HG02973 (cell line): ENCODE results near the gene TBL3.

Source experiments
- ATAC-seq: cut with Tn5 transposase; IDR thresholded peaks from one replicate; pipeline ENCODE4 v1.9.1; 2021; ENCODE audit warnings: moderate library complexity; ENCODE audit not compliant: unreplicated experiment

TBL3 gene

DNA sequence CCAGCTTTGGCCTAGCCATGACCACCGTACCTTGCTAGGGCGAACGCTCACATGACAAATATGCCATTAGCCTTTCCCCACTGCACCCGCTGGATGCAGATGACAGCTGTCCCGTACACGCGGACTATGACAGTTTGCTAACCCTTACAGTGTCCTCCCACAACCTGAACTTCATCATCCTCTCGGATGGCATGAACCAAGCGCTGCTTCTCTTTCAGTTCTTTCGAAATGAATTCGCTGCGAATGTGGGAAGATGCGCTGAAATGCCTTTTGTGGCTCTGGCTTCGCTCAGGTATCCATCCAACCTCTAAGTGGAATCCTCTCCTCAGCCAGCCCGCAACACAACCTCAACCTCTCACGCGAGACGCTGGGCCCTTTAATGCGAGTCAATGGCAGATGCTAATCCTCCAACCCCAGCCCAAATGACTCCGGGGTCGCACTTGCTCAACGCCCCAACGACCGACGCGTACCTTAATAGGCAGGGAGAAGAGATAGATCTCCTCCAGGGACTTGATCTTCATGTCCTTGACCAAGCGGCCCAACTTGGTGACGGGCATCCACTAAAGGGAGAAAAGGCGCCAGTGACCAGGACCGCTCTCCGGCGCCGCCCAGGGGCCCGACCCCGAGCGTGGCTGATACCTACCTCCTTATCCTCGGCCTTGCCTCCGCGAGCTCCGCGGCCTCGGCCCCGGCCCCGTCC lies 7.9 kb upstream of the TBL3 start:
- ATAC-seq = peak; percentile 1

DNA sequence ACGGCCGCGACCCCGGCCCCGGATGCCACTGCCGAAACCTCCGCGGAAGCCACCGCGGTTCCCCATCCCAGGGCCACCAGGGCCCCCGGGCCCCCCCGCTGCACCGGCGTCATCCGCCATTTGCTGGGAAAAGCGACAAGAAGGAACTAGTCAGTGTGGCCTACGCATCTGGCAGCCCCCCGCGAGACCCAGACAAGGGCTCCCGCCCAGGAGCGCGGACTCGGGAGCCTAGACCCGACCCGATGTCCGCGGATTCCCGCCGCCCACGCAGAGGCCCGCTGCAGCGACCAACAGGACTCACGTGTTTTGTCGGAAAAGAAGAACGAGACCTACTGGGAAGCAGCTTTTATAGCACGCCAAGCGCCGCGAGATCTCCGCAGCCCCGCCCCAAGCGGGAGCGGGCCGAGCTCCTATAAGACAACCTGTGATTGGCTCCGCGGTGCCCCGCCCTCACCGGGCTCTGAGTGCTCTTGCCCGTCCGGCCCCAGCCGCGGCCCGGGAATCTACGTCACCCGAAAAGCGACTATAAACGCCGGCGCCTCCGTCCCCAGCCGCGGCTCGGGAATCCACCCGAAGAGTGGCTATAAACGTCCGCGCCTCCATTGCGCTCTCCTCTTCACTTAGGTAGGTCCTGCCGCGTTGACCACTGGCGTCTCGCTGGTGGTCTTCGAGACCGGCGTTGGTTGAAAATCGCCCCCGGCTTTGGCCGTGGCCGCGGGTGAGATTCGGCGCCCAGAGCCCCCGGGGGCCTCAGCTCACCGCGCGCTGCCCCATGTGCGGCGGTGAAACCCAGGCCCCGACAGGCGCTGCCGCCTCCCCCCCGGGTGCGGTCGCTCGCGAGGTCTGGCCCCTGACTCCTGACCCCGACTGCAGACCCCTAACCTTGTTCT lies 7.1 kb upstream of the TBL3 start, which contains the start of gene RPS2:
TSS of gene RPS2 (minus strand) at position 321 of the 890 bp plus-strand sequence. CDS start at position 120, 201 bp downstream.
- ATAC-seq = peak; percentile 73

DNA sequence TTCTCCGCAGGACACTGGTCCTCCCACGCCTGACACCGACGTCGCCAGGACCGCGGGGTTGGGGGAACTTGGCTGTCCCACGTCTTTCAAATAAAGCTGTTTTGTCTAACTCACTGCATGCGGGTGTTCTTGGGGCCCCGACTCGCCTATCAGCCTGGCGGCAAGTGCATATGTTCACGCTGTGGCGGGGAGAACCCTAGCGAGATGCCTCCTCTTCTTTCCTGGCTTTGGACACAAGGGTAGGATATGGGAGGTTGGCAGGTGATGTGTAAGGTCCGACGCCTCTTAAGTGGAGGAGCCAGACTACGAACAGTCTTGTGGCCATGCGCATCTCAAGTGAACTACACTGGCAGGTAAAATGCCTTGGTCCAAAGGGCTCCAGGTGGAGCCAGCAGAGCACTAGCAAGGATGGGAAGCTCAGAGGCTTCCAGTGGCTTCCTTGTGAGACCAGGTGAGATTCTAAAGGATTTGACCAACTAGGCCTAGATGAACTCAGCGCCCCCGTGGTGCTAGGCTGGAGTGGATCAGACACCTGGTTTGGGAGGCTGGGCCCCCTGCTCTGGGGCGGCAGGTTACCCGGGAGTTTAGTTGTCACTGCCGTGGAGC lies 6.4 kb upstream of the TBL3 start:
- ATAC-seq = no peak

DNA sequence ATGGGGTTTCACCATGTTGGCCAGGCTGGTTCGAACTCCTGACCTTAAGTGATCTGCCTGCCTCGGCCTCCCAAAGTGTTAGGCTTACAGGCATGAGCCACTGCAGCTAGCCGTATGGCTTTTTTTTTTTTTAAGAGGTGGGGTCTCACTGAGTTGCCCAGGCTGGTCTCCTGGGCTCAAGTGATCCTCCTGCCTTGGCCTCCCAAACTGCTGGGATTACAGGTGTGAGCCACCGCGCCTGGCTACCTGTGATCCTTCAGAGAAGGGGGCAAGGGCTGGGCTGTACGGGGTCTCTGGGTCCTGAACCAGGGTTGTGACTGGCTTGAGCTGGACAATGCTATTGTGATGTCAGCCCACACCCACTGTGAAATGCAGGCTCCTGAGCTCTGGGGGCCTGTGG lies 5.4 kb upstream of the TBL3 start, which contains the start of gene RNF151:
TSS of gene RNF151 (plus strand) at position 397 of the 400 bp plus-strand sequence. CDS start 26 bp downstream, outside the sequence.
- ATAC-seq = no peak

DNA sequence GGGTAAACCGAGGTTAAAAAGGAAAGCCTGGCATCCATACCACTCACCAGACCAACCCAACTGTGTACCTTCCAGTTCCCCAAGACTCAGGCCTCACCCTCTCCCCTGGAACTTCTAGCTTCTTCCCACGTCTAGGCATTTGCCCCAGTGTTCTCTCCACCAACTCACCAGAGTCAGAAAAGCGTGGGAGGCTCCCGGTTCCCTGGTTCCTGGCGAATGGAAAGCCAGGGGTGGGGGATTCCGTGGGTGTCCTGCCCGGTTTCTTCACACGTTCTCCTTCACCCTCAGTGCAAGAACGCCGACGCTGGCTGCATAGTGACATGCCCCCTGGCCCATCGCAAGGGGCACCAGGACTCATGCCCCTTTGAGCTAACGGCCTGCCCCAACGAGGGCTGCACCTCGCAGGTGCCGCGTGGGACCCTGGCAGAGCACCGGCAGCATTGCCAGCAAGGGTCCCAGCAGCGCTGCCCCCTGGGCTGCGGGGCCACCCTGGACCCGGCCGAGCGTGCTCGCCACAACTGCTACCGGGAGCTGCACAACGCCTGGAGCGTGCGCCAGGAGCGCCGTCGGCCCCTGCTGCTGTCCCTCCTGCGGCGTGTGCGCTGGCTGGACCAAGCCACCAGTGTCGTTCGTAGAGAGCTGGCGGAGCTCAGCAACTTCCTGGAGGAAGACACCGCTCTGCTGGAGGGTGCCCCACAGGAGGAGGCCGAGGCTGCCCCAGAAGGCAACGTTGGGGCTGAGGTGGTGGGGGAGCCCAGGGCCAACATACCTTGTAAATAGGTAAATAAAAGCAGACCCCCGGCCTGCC lies 3.5 kb upstream of the TBL3 start:
- no peak for ATAC-seq

DNA sequence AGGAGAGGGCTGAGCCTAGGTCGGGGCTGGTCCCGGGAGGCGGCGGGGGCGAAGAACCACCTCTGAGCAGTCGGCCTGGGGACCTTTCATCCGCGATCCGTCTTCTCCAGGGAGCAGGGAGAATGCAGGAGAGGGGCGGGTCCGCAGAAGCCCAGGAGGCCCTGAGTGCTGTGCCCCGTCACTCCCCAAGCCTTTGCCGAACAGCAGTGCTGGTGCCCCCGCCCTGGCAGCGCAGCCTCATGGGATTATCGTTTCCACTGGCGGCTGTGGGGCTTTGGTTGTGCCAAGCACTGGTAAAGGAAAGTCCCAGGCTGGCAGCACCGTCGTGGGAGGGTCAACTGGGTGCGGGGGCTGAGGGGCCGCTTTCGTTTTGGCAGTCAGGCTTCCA lies 631 bp downstream of the TBL3 start:
- no peak for ATAC-seq

DNA sequence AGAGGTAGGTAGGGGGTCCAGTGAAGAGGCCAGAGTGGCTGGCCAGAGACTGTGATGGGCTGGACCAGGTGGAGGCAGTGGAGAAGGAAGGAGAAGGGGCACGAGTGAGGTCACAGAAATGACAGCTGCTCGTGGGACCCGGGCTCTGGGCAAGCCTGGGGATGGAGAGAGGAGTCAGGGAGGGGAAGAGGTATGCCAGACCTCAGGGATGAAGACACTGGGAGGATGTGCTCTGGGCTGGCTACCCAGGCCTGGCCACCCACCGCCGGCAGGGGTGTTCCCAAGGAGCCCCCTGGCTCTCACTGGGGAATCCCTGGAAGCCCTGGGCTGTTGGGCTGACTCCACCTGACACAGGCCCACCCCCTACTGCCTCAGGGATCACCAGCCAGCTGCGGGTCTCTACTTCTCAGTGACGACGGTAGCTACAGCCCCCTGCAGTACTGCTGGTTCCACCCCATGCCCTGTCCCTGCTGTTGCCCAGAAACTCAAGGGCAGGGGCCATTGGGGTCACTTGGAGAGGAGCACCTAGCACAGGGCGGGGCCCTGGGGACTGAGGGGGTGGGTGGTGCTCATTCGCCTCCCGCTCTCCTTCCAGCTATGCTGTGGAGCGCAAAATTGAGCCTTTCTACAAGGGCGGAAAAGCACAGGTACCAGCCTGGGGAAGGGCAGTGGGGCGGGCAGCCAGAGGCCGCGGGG lies 1.8 kb downstream of the TBL3 start:
- no peak for ATAC-seq

DNA sequence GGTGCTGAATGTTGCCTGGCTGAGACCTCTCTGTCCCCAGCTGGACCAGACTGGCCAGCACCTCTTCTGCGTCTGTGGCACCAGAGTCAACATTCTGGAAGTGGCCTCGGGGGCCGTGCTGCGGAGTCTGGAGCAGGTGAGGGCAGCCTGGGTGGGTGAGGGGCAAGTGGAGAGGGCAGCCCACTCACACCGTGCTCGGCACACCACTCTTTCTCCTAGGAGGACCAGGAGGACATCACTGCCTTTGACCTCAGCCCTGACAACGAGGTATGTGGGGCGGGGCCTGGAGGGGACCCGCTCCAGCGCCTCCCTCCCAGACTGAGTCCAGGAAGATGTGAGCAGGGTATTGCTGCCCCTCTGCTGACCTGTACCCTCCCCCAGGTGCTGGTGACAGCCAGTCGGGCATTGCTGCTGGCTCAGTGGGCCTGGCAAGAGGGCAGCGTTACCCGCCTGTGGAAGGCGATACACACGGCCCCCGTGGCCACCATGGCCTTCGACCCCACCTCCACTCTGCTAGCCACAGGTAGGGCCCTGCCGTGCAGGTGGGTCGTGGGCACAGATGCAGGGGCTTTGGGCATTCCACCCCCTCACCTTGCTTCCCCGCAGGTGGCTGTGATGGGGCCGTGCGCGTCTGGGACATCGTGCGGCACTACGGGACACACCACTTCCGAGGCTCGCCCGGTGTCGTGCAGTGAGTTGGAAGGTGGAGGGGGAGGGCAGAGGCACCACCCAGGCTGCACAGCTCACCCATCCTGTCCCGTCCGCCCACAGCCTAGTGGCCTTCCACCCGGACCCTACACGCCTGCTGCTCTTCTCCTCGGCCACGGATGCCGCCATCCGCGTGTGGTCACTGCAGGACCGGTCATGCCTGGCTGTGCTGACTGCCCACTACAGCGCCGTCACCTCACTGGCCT lies 2.6 kb downstream of the TBL3 start:
- ATAC-seq = no peak

DNA sequence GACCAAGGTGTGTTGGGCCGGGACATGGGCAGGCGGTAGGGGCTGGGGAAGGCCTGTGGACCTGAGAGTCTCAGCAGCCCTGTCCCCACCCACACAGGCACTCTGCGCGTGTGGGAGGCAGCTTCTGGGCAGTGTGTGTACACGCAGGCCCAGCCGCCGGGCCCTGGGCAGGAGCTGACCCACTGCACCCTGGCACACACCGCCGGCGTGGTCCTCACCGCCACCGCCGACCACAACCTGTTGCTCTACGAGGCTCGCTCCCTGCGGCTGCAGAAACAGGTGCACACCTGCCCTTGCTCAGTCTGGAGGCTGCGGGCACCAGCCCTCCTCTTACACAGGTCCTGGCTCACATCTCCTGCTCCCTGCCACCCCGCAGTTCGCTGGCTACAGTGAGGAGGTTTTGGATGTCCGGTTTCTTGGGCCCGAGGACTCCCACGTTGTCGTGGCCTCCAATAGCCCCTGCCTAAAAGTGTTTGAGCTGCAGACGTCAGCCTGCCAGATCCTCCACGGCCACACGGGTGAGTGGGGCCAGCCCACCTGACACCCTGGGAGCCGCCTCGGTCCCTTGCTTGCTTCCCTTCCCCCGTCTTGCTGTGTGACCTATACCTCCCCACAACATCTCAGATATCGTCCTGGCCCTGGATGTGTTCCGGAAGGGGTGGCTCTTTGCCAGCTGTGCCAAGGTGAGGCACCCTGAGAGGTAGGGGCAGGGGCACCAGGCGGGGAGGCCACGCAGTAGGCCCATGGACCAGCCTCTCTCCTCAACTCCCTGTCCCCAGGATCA lies 3.8 kb downstream of the TBL3 start:
- ATAC-seq = no peak

DNA sequence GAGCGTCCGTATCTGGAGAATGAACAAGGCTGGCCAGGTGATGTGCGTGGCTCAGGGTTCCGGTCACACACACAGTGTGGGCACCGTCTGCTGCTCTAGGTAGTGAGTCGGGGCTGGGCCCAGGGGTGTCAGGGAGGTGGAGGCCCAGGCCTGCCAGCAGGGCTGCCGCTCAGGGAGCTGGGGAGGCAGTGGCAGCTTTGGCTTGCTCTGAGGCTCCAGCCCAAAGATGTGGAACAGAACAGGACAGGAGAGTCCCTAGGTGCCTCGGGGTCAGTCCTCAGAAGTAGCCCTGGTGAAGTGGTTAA lies 4.3 kb downstream of the TBL3 start:
- ATAC-seq = no peak

DNA sequence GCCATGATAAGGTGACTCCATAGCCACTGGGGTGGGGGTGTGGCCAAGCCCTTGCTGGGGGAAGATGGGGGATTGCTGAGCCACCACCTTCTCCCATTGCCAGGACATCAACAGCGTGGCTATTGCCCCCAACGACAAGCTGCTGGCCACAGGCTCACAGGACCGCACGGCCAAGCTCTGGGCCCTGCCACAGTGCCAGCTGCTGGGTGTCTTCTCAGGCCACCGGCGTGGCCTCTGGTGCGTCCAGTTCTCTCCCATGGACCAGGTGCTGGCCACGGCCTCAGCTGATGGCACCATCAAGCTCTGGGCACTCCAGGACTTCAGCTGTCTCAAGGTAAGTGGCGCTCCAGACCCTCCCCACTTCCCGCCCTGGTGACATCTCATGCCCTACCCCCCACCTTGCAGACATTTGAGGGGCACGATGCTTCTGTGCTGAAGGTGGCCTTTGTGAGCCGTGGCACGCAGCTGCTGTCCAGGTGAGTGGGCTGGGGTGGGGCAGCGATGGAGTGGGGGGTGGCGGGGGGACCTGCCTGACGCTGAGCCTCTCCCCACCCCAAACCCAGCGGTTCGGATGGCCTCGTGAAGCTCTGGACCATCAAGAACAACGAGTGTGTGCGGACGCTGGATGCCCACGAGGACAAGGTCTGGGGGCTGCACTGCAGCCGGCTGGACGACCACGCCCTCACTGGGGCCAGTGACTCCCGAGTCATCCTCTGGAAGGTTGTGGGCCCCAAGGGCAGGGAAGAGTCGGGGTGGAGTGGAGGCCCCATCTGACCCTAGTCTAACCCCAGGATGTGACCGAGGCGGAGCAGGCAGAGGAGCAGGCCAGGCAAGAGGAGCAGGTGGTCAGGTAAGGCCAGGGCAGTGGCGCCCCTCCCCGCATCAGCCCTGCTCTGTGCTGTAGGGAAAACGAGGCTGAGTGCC lies 5.4 kb downstream of the TBL3 start:
- no peak for ATAC-seq

DNA sequence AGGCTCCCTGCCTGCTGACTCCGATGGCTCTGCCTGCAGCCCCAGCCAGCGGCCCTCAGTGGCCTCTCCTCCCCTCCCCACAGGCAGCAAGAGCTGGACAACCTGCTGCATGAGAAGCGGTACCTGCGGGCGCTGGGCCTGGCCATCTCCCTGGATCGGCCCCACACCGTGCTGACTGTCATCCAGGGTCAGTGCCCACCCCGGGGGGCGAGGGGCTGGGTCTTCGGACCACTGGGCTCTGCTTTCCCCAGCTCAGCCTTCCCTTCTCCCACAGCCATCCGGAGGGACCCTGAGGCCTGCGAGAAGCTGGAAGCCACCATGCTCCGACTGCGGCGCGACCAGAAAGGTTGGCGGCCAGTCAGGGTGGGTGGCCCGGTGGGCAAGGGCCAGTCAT lies 6.0 kb downstream of the TBL3 start:
- ATAC-seq = no peak

DNA sequence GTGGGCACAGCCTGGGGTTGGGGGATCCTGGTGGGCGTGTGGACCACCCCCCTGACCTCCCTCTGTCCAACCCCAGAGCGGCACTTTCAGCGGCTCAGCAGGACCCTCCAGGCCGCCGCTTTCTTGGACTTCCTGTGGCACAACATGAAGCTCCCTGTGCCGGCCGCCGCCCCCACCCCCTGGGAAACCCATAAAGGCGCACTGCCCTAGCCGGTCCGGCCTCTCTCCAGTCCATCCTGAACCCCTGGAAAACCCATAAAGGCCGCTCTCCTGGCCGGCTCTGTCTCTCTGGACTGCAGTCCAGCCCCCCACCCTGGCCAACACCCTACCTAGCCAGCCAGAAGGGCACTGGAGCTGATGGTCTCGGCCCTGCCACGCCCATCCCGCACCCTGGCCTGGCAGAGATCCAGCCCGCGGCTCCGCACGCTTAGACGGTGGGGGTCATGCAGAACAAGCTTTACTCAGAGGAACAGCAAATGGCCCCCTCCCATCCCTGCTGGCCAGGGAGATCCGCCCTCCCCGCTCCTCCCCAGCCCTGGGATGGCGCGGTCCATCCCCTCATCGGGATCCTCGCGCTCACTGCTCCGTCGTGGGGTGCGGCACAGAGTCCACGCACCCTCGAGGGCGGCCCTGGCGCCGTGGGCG lies 6.7 kb downstream of the TBL3 start:
- ATAC-seq = no peak

DNA sequence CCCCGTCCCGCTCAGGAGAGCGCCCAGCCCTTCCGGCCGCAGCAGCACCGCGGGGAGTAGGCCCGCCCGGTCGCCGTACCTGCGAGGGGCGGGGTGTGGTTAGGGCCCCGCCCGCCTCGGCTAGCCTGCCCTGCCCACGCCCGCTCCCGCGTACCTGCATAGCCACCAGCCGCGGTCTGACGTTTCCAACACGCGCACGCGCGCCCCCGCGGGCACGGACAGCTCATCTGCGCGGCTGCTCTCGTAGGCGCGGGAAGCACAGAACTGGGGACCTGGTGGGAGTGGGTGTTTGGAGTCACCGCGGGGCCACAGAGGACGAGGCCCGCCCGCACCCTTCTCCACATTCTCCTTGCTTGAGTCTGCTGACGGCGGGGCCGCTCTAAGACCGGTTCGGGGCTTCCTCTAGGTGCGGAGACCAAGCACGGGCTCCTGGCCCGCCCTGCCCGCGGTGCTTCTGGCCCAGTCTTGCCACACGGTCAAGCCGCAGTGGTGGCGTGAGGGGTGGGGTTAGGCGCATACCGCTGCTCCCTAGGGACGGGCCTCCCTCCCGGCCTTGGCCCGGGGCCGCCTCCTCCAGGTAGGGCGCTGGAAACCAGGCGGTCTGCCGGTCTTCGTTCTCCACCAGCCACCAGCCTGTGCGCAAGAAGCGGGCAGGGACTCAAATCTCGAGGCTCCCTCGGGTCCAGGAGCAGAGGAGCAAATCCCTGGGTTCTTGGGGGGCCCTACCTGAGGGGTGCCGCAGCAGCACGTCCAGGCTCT lies 7.6 kb downstream of the TBL3 start:
- no peak for ATAC-seq

DNA sequence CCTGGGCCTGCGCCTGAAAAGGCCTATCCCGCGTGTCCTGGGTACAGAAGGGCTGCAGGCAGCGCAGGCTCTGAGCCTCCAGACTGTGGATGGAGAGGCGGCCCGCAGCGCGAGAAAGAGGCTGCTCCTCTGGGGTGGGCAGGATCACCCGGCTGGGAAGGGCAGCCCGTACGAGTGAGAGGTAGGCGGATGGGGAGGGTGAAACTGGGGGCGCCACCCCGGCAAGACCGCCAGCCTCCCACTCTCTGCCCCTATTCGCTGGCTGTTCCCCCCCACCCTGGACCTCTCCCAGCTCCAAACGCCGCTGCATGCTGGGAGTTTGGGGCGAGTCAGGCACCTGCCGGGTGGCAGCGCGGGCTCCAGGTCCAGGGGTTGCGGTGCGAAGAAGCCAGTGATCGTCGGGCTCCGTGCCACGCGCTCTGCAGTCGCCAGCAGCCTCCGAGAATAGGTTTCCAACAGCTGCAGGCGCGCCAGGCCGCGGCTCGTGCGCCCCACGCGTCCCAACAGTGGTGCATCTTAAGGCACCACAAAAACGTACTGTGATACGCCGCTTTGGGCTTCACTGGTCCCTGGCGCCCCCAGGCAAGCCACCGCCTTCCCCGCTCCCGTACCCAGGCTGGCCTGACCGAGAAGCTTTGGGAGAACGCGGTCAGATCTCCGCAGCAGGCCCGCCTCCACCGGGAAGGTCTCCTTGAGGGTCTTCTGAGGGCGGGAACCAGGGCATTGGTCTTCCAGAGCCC lies 8.3 kb downstream of the TBL3 start:
- ATAC-seq = no peak

DNA sequence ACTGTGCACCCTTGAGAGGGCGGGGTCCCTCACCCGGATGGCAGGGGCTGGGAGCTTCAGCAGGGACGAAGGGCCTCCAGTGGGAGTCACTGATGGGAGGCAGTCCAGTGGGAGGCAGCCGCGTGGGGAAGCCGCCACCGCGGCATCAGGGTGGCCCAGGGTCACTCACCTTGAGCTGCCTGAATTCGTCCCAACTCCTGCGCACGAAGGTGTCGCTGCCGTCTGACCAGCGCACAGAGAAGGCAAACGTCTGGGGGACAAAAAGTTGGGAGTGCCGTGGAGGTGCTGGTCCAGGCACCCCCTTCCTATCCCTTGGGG lies 8.9 kb downstream of the TBL3 start:
- ATAC-seq = no peak
